Measurements from ENCODE around the gene TMEM63A. TPM values are rescaled to one million over a fixed set of nuclear protein-coding genes. Genes with fewer than 3 reads are reported as not detected.
"Not testable (repeated sequence)": the region's sequence is repeated elsewhere in the genome, so short reads cannot be mapped to it uniquely, and the experiment has no call there.

TMEM63A gene
- total RNA-seq, 1 experiment from 2014 or later: 93.9 TPM

DNA sequence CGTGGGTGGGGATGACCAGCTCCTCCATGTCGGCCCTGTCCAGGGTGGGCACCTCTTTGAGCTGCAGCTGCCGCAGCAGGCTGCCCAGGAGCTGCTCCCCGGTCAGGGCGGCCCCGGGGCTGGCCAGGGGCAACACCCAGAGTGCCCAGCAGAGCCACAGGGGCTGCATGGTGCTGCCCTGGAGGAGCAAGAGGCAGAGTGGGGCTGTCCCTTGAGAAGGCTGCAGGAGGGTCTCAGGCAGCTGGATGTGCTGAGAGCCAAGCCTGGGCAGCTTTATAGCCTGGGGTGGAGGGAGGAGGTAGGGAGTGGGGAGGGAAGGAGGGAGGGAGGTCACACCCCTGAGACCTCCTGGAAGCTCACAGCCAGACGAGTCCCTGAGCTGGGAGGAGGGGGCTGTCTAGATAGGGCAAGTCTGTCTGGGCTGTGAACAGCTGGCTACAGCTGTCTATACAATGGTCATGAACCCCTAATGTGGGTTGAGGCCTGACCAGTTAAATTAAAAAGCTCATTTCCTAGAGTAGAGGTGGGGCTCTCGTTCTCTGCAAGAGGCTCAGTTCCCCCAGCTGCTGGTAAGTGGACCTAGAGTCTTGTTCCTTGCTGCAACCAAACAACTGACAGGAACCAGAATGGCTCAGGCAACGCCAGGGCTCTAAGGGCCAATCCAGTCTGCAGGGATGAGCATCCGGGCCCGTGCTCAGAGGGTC lies 6.9 kb upstream of the TMEM63A start, which contains the start of gene LEFTY1:
Gene LEFTY1, minus strand, starts transcription at position 249 of the 704 bp plus-strand sequence. Its CDS starts 80 bp downstream, at position 169.
- POLR2A ChIA-PET: no interaction called here
- Mint-ChIP-seq H3K27me3 (ENCODE audit: insufficient read depth, unreplicated experiment) (no peaks in the 10 kb centered on the region), H3K4me3 (ENCODE audit: unreplicated experiment) (no peak within 1 kb of the TSS), H3K4me1 (ENCODE audit: low read depth, unreplicated experiment) (peaks cover under 1% of the 10 kb centered on the region), H3K27ac (ENCODE audit: unreplicated experiment) (no peak within 1 kb of the TSS), H3K9me3 (ENCODE audit: unreplicated experiment) (no peaks in the 10 kb centered on the region), H3K36me3 (ENCODE audit: insufficient read depth, unreplicated experiment) (no peaks in the 10 kb centered on the region)
- Histone ChIP-seq H3K4me1 (peaks cover 12% of the 10 kb centered on the region; the same call in 1 of the 2 replicates), H3K4me3 (ENCODE audit: low read depth, low read length) (no peak within 1 kb of the TSS), H3K27me3 (replicated peaks; ENCODE audit: control insufficient read depth, insufficient read depth, low read length) (no peaks in the 10 kb centered on the region), H3K36me3 (ENCODE audit: control insufficient read depth, insufficient read depth, low read length) (no peaks in the 10 kb centered on the region), H3K9me3 (no peaks in the 10 kb centered on the region)
- no peak for DNase-seq
- no TSS peak for BruUV-seq (replicated peaks)
- CTCF ChIA-PET: interaction anchor here (0.6 kb wide), 1 partner anchor 35 kb away, joined by 5 read pairs; no protein-coding TSS in a partner anchor
- TF ChIP-seq, protein P1, sequence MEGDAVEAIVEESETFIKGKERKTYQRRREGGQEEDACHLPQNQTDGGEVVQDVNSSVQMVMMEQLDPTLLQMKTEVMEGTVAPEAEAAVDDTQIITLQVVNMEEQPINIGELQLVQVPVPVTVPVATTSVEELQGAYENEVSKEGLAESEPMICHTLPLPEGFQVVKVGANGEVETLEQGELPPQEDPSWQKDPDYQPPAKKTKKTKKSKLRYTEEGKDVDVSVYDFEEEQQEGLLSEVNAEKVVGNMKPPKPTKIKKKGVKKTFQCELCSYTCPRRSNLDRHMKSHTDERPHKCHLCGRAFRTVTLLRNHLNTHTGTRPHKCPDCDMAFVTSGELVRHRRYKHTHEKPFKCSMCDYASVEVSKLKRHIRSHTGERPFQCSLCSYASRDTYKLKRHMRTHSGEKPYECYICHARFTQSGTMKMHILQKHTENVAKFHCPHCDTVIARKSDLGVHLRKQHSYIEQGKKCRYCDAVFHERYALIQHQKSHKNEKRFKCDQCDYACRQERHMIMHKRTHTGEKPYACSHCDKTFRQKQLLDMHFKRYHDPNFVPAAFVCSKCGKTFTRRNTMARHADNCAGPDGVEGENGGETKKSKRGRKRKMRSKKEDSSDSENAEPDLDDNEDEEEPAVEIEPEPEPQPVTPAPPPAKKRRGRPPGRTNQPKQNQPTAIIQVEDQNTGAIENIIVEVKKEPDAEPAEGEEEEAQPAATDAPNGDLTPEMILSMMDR (IDR thresholded peaks at IDR 0.05; ENCODE audit: insufficient read depth in 1 of 2, low read depth in 1 of 2, low read length in 1 of 2, severe bottlenecking in 1 of 2, unreplicated experiment in 1 of 2): no peak
- intact Hi-C loops (cut with micrococcal nuclease; ENCODE audit: unreplicated experiment): no loop called here

GRCh38 chr1:225888289-225888897 lies 6.2 kb upstream of the TMEM63A start:
- Histone ChIP-seq H3K4me1 (peaks cover 16% of the 10 kb centered on the region; the same call in 1 of the 2 replicates), H3K36me3 (ENCODE audit: control insufficient read depth, insufficient read depth, low read length) (no peaks in the 10 kb centered on the region), H3K4me3 (ENCODE audit: low read depth, low read length) (no peak overlapping the region), H3K9me3 (no peaks in the 10 kb centered on the region), H3K27me3 (replicated peaks; ENCODE audit: control insufficient read depth, insufficient read depth, low read length) (no peaks in the 10 kb centered on the region)
- Mint-ChIP-seq H3K27me3 (ENCODE audit: insufficient read depth, unreplicated experiment) (no peaks in the 10 kb centered on the region), H3K27ac (ENCODE audit: unreplicated experiment) (no peak overlapping the region), H3K4me1 (ENCODE audit: low read depth, unreplicated experiment) (peaks cover 7% of the 10 kb centered on the region), H3K9me3 (ENCODE audit: unreplicated experiment) (no peaks in the 10 kb centered on the region), H3K4me3 (ENCODE audit: unreplicated experiment) (no peak overlapping the region), H3K36me3 (ENCODE audit: insufficient read depth, unreplicated experiment) (peaks cover under 1% of the 10 kb centered on the region)
- intact Hi-C loops (cut with micrococcal nuclease; ENCODE audit: unreplicated experiment): no loop called here
- ChIA-PET CTCF (interaction anchor here (0.6 kb wide), 1 partner anchor 36 kb away, joined by 5 read pairs; no protein-coding TSS in a partner anchor), POLR2A (no interaction called here)
- TF ChIP-seq, protein P1 (IDR thresholded peaks at IDR 0.05; ENCODE audit: insufficient read depth in 1 of 2, low read depth in 1 of 2, low read length in 1 of 2, severe bottlenecking in 1 of 2, unreplicated experiment in 1 of 2): no peak
- BruUV-seq (replicated peaks): no TSS peak
- DNase-seq: no peak

DNA sequence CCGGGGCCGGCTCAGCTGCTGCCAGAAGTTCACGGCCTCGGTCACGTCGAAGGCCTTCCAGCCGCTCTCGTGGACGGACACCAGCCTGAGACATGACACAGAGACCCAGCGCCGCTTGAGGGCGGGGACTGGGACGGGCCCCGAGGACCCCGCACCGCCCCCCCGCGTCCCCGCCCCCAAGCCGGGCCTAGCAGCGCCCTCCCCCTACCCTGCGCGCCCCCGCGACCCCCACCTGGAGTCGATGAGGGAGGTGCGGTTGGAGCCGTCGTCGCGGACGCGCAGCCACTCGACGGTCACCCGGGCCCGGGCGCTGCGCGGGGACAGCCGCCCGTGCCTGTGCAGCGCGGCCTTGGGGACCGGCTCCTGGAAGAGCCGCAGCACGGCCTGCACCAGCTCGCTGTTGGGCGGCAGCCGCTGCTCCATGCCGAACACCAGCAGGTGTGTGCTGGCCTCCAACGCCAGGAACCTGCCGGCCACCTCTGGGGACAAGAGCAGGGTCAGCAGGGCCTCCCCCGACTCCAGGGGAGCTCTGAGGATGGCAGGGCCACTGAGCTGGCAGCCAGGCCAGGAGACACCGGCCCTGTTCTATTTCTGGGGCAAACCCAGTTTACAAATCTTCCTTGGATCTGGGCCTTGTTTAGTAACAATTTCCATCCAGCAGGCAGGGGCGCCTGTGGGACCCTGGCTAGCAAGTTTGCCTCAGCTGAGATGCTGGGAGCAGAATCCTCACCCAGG lies 5.5 kb upstream of the TMEM63A start:
- H3K4me3 ChIP-seq (ENCODE audit: low read depth, low read length); BruUV-seq (replicated peaks); H3K27me3 ChIP-seq (replicated peaks; ENCODE audit: control insufficient read depth, insufficient read depth, low read length); H3K27me3 Mint-ChIP-seq (ENCODE audit: insufficient read depth, unreplicated experiment); CTCF ChIA-PET; H3K9me3 ChIP-seq; POLR2A ChIA-PET; H3K4me3 Mint-ChIP-seq (ENCODE audit: unreplicated experiment); H3K27ac Mint-ChIP-seq (ENCODE audit: unreplicated experiment); H3K36me3 Mint-ChIP-seq (ENCODE audit: insufficient read depth, unreplicated experiment); H3K36me3 ChIP-seq (ENCODE audit: control insufficient read depth, insufficient read depth, low read length); DNase-seq; intact Hi-C loops (cut with micrococcal nuclease; ENCODE audit: unreplicated experiment); H3K9me3 Mint-ChIP-seq (ENCODE audit: unreplicated experiment): not testable (repeated sequence)
- H3K4me1 ChIP-seq: peaks cover 16% of the 10 kb centered on the region; the same call in 1 of the 2 replicates
- H3K4me1 Mint-ChIP-seq (ENCODE audit: low read depth, unreplicated experiment): peaks cover 10% of the 10 kb centered on the region
